Fibroblast of the conjunctiva (primary cell): ENCODE data around the gene ELAPOR1.

Experiments used
- DNase-seq: peaks from one replicate; pipeline ENCODE4 v3.0.0-alpha.2; 2010; ENCODE audit warnings: low read depth

ELAPOR1 gene

GRCh38 chr1:109099938-109100773, 13.8 kb upstream of the ELAPOR1 start:
- peak; percentile 94 for DNase-seq

- no peak for DNase-seq
Measured at GRCh38 chr1:109104364-109105151, 9.4 kb upstream of the ELAPOR1 start.

GRCh38 chr1:109105881-109106280, 8.0 kb upstream of the ELAPOR1 start:
- no peak for DNase-seq

- no peak for DNase-seq
Measured at GRCh38 chr1:109107785-109108184, 6.1 kb upstream of the ELAPOR1 start.

- DNase-seq: no peak
Measured at GRCh38 chr1:109109906-109110305, 4.0 kb upstream of the ELAPOR1 start.

- no peak for DNase-seq
Measured at GRCh38 chr1:109111386-109112055, 2.4 kb upstream of the ELAPOR1 start.

- DNase-seq: no peak
Measured at GRCh38 chr1:109112056-109112651, 1.8 kb upstream of the ELAPOR1 start.

- DNase-seq: peak; percentile 79
Measured at GRCh38 chr1:109112652-109113285, 1.1 kb upstream of the ELAPOR1 start.

- no peak for DNase-seq
Measured at GRCh38 chr1:109114342-109114674, 393 bp downstream of the ELAPOR1 start.

GRCh38 chr1:109115685-109116084, 1.8 kb downstream of the ELAPOR1 start:
- DNase-seq: no peak

GRCh38 chr1:109116286-109116685, 2.4 kb downstream of the ELAPOR1 start:
- DNase-seq: no peak

GRCh38 chr1:109118089-109118488, 4.2 kb downstream of the ELAPOR1 start:
- no peak for DNase-seq

GRCh38 chr1:109120356-109120755, 6.4 kb downstream of the ELAPOR1 start:
- no peak for DNase-seq

- no peak for DNase-seq
Measured at GRCh38 chr1:109131059-109131458, 17.1 kb downstream of the ELAPOR1 start.

GRCh38 chr1:109131800-109132199, 17.9 kb downstream of the ELAPOR1 start:
- DNase-seq: no peak

GRCh38 chr1:109133002-109133706, 19.2 kb downstream of the ELAPOR1 start:
- DNase-seq: no peak

- no peak for DNase-seq
Measured at GRCh38 chr1:109133815-109134214, 19.9 kb downstream of the ELAPOR1 start.

GRCh38 chr1:109134423-109134822, 20.5 kb downstream of the ELAPOR1 start:
- no peak for DNase-seq

GRCh38 chr1:109135940-109136339, 22.0 kb downstream of the ELAPOR1 start:
- DNase-seq: no peak

- DNase-seq: no peak
Measured at GRCh38 chr1:109136766-109137165, 22.9 kb downstream of the ELAPOR1 start.

GRCh38 chr1:109137958-109138357, 24.0 kb downstream of the ELAPOR1 start:
- no peak for DNase-seq
